ENCODE data around the gene LPP. TPM values are rescaled to one million over a fixed set of nuclear protein-coding genes. Genes with fewer than 3 reads are reported as not detected.
A peak's percentile ranks its signal among the peaks of the same experiment; 100 is the strongest.

LPP gene
- total RNA-seq, 1 donor from 2014 or later, result 97.4 TPM

DNA sequence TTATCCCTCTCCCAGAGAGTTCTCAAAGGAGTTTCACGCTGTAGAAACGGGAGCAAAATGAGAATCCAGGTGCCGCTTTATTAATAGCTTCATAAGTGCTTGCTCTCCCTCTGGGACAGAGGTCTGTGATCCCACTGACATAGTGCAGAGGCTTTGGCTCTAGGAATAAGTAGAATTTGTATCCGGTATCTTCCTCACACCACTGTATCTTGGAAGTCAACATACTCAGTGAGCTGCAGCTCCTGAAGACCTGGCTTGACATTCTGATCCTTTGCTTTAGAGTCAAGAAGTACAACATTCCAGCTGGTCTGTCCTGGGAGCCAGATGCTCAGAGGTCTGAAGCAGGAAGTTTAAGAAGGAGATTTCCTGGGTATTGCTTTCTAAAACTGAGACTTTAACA lies 323.0 kb downstream of the LPP start:
- Histone ChIP-seq H3K36me3 (no peaks in the 10 kb centered on the region), H3K27me3 (ENCODE audit: low read depth) (no peaks in the 10 kb centered on the region), H3K9me3 (replicated peaks) (no peaks in the 10 kb centered on the region), H3K4me3 (peak overlapping the region; percentile 4), H3K27ac (replicated peaks) (peak overlapping the region; percentile 65), H3K4me1 (peaks cover 47% of the 10 kb centered on the region)
- DNase-seq, result no peak
- TF ChIP-seq, protein P1, sequence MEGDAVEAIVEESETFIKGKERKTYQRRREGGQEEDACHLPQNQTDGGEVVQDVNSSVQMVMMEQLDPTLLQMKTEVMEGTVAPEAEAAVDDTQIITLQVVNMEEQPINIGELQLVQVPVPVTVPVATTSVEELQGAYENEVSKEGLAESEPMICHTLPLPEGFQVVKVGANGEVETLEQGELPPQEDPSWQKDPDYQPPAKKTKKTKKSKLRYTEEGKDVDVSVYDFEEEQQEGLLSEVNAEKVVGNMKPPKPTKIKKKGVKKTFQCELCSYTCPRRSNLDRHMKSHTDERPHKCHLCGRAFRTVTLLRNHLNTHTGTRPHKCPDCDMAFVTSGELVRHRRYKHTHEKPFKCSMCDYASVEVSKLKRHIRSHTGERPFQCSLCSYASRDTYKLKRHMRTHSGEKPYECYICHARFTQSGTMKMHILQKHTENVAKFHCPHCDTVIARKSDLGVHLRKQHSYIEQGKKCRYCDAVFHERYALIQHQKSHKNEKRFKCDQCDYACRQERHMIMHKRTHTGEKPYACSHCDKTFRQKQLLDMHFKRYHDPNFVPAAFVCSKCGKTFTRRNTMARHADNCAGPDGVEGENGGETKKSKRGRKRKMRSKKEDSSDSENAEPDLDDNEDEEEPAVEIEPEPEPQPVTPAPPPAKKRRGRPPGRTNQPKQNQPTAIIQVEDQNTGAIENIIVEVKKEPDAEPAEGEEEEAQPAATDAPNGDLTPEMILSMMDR (IDR thresholded peaks at IDR 0.05; ENCODE audit: borderline replicate concordance), result no peak
- intact Hi-C loops (cut with micrococcal nuclease), result no loop called here

DNA sequence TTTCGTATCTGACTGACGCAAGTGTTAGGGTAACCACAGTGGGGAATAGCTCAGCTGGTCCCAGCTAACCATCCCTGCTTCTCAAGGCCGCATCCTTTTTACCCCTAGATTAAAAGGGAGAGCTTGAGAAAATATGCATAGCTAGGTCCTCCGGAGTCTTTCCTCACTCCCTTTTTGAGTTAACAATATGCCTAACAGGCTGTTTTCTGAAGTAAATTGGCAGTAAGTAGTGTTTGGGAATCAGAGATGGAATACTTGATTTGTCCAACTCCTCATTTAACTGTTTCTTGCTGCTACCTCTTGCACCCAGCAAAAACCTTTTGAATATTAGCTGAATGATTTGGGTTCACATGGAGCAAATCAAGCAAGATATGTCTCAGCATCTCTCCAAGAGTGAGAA lies 326.1 kb downstream of the LPP start:
- Histone ChIP-seq H3K9me3 (replicated peaks) (no peaks in the 10 kb centered on the region), H3K27me3 (ENCODE audit: low read depth) (no peaks in the 10 kb centered on the region), H3K4me1 (peaks cover 56% of the 10 kb centered on the region), H3K27ac (replicated peaks) (no peak overlapping the region), H3K4me3 (no peak overlapping the region), H3K36me3 (peaks cover 8% of the 10 kb centered on the region)
- intact Hi-C loops (cut with micrococcal nuclease), result no loop called here
- DNase-seq, result no peak
- TF ChIP-seq, protein P1 (IDR thresholded peaks at IDR 0.05; ENCODE audit: borderline replicate concordance), result no peak

DNA sequence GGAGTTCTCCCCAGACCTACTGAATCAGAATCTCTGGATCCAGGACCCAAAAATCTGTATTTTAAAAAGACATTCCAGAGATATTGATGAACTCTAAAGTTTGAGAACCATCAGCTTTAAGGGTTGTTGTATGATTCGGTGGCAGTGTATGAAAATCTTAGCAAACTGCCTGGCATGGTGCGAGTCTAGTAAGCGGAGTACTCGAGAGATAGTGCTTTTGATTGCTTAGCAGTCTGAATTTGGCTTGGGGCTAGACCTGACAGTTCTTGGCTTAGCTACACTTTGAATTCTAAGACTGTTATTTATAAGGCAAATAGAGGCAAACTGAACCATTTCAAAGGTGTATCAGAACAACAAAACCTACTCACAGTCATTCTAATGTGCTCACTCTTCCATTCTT lies 329.0 kb downstream of the LPP start:
- Histone ChIP-seq H3K36me3 (peaks cover 12% of the 10 kb centered on the region), H3K27me3 (ENCODE audit: low read depth) (no peaks in the 10 kb centered on the region), H3K4me3 (no peak overlapping the region), H3K9me3 (replicated peaks) (no peaks in the 10 kb centered on the region), H3K27ac (replicated peaks) (peak overlapping the region; percentile 0), H3K4me1 (peaks cover 36% of the 10 kb centered on the region)
- TF ChIP-seq, protein P1 (IDR thresholded peaks at IDR 0.05; ENCODE audit: borderline replicate concordance), result no peak
- DNase-seq, result no peak
- intact Hi-C loops (cut with micrococcal nuclease), result no loop called here

DNA sequence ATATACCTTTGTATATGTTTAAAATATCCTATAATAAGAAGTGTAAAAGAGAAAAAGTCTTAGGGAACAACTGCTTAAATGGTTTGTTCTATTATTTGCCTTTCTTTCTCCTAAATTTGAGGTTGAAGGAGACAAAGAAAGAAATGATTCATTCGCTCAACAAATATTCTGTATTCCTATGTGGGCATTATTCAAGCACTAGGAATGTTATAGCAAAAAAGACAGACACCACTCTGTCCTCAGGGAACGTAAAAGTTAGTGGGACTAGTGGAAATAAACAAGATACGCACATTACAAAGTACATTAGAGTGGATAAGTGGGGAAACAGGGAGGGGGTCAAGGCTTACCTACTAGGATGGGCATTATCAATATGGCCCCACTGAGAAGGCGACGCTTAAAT lies 332.2 kb downstream of the LPP start:
- no peak for DNase-seq
- H3K27ac ChIP-seq (replicated peaks), result no peak overlapping the region
- H3K4me1 ChIP-seq, result peaks cover 26% of the 10 kb centered on the region
- intact Hi-C loops (cut with micrococcal nuclease), result no loop called here
- peaks cover 16% of the 10 kb centered on the region for H3K36me3 ChIP-seq
- no peaks in the 10 kb centered on the region for H3K27me3 ChIP-seq (ENCODE audit: low read depth)
- no peaks in the 10 kb centered on the region for H3K9me3 ChIP-seq (replicated peaks)
- no peak overlapping the region for H3K4me3 ChIP-seq
- TF ChIP-seq, protein P1 (IDR thresholded peaks at IDR 0.05; ENCODE audit: borderline replicate concordance), result no peak

DNA sequence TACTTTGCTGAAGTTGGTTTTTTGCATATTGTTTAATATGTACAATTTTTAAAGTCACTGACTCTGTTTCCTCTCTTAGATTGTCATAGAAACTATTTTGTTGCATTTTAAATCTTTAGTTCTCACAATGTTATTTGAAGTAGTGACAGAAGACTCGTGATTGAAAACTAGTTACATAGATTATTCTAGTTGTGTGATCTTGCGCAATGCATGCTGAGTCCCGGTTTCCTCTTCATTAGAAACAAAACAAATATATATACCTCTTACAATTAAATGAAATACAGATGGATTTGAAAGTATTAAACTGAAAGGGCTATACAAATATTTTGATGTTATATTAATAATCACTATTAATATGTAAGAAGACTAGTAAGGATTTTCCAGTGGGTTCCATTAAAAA lies 333.0 kb downstream of the LPP start:
- TF ChIP-seq, protein P1 (IDR thresholded peaks at IDR 0.05; ENCODE audit: borderline replicate concordance), result no peak
- H3K4me1 ChIP-seq, result peaks cover 30% of the 10 kb centered on the region
- DNase-seq, result no peak
- H3K9me3 ChIP-seq (replicated peaks), result no peaks in the 10 kb centered on the region
- H3K27ac ChIP-seq (replicated peaks), result no peak overlapping the region
- intact Hi-C loops (cut with micrococcal nuclease), result no loop called here
- peaks cover 16% of the 10 kb centered on the region for H3K36me3 ChIP-seq
- H3K4me3 ChIP-seq, result no peak overlapping the region
- H3K27me3 ChIP-seq (ENCODE audit: low read depth), result no peaks in the 10 kb centered on the region

DNA sequence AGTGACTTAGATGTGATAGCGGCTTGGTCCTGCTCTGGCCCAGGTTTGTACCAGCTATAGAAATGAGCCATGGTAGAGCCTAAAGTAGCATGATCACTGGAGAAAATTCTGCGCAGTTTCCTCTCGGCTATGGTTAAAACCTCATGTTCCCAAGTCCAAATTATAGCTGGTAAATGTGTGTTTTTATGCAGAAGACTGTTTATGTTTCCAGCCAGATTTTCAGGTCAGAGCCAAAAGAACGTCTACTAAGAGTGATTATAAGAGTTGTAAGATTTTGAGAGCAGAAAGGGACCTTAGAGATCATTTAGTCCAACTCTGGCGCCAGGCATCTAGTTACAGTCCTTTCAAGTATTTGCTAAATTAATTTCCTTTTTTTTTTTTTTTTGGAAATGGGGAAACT lies 333.7 kb downstream of the LPP start:
- no peak for DNase-seq
- TF ChIP-seq, protein P1 (IDR thresholded peaks at IDR 0.05; ENCODE audit: borderline replicate concordance), result no peak
- Histone ChIP-seq H3K27me3 (ENCODE audit: low read depth) (no peaks in the 10 kb centered on the region), H3K4me1 (peaks cover 24% of the 10 kb centered on the region), H3K27ac (replicated peaks) (no peak overlapping the region), H3K36me3 (peaks cover 16% of the 10 kb centered on the region), H3K9me3 (replicated peaks) (no peaks in the 10 kb centered on the region), H3K4me3 (no peak overlapping the region)
- intact Hi-C loops (cut with micrococcal nuclease), result no loop called here
